Trophoblast cell (in vitro differentiated cells and primary cell): Measurements from ENCODE around the gene WWP2.

Experiments used
- DNase-seq, 2 donors: peaks; one replicate each; pipeline ENCODE4 v3.0.0-alpha.2; 2016
- H2AFZ ChIP-seq: 2 replicates; pipeline ENCODE4 v1.6.1; 2013; ENCODE audit warnings: low read length, moderate library complexity, mild to moderate bottlenecking; ENCODE audit not compliant: insufficient read depth, poor library complexity
- H2AK5ac ChIP-seq: 2 replicates; pipeline ENCODE4 v1.6.1; 2013; ENCODE audit warnings: mild to moderate bottlenecking, low read length
- H2BK120ac ChIP-seq: 2 replicates; pipeline ENCODE4 v1.6.1; 2013; ENCODE audit warnings: low read length, mild to moderate bottlenecking, moderate library complexity; ENCODE audit not compliant: insufficient read depth, poor library complexity
- H2BK12ac ChIP-seq: 2 replicates; pipeline ENCODE4 v1.6.1; 2013; ENCODE audit warnings: mild to moderate bottlenecking, low read length, moderate library complexity
- H2BK5ac ChIP-seq: 2 replicates; pipeline ENCODE4 v1.6.1; 2013; ENCODE audit warnings: low read length, low read depth, moderate library complexity, mild to moderate bottlenecking; ENCODE audit not compliant: poor library complexity
- H3K14ac ChIP-seq: 2 replicates; pipeline ENCODE4 v1.6.1; 2013; ENCODE audit warnings: mild to moderate bottlenecking, low read length
- H3K18ac ChIP-seq: 2 replicates; pipeline ENCODE4 v1.6.1; 2013; ENCODE audit warnings: mild to moderate bottlenecking, low read length
- H3K23ac ChIP-seq: 2 replicates; pipeline ENCODE4 v1.6.1; 2013; ENCODE audit warnings: low read length
- H3K27ac ChIP-seq: 2 replicates; pipeline ENCODE4 v1.5.1; 2013; ENCODE audit warnings: low read depth, mild to moderate bottlenecking, inconsistent platforms, low read length, moderate library complexity
- H3K27me3 ChIP-seq: 2 replicates; pipeline ENCODE4 v1.6.1; 2013; ENCODE audit warnings: inconsistent platforms, mild to moderate bottlenecking, low read length, moderate library complexity; ENCODE audit not compliant: insufficient read depth
- H3K36me3 ChIP-seq, 2 experiments: 1 replicate in 1 of 2; 2 replicates in 1 of 2; pipeline ENCODE4 v1.6.1; 2013; ENCODE audit warnings: low read length in 2 of 2, mild to moderate bottlenecking in 2 of 2, moderate library complexity in 1 of 2; ENCODE audit not compliant: insufficient read depth in 2 of 2, control insufficient read depth in 1 of 2
- H3K4ac ChIP-seq: 2 replicates; pipeline ENCODE4 v1.6.1; 2013; ENCODE audit warnings: low read depth, mild to moderate bottlenecking, low read length, moderate library complexity
- H3K4me1 ChIP-seq, 2 experiments: 1 replicate in 1 of 2; 2 replicates in 1 of 2; pipeline ENCODE4 v1.6.1; 2013; ENCODE audit warnings: low read length in 2 of 2, mild to moderate bottlenecking in 2 of 2, moderate library complexity in 1 of 2; ENCODE audit not compliant: insufficient read depth in 2 of 2, control insufficient read depth in 1 of 2
- H3K4me2 ChIP-seq: 2 replicates; pipeline ENCODE4 v1.6.1; 2013; ENCODE audit warnings: inconsistent platforms, mild to moderate bottlenecking, low read length, moderate library complexity
- H3K4me3 ChIP-seq: 2 replicates; pipeline ENCODE4 v1.5.1; 2013; ENCODE audit warnings: mild to moderate bottlenecking, low read depth, low read length, inconsistent platforms
- H3K79me1 ChIP-seq: one replicate; pipeline ENCODE4 v1.6.1; 2013; ENCODE audit warnings: low read length
- H3K79me2 ChIP-seq: 2 replicates; pipeline ENCODE4 v1.6.1; 2013; ENCODE audit warnings: low read length, mild to moderate bottlenecking; ENCODE audit not compliant: control insufficient read depth, insufficient read depth, poor library complexity
- H3K9ac ChIP-seq: 2 replicates; pipeline ENCODE4 v1.6.1; 2013; ENCODE audit warnings: mild to moderate bottlenecking, low read length
- H3K9me3 ChIP-seq: 2 replicates; pipeline ENCODE4 v1.6.1; 2013; ENCODE audit warnings: low read depth, mild to moderate bottlenecking, control low read depth, inconsistent platforms, low read length; ENCODE audit not compliant: insufficient read depth
- H4K12ac ChIP-seq: 2 replicates; pipeline ENCODE4 v1.6.1; 2013; ENCODE audit warnings: low read depth, mild to moderate bottlenecking, low read length, moderate library complexity
- H4K8ac ChIP-seq: 2 replicates; pipeline ENCODE4 v1.6.1; 2013; ENCODE audit warnings: low read depth, mild to moderate bottlenecking, low read length, moderate library complexity
- H4K91ac ChIP-seq: one replicate; pipeline ENCODE4 v1.6.1; 2013; ENCODE audit warnings: low read depth, mild to moderate bottlenecking, low read length, moderate library complexity
- WGBS: extraction: QIAGEN DNeasy Blood & Tissue Kit; methylation state at CpG from one replicate; pipeline ENCODE4 v1.1.7; 2013; ENCODE audit warnings: missing lambda C conversion rate; ENCODE audit not compliant: insufficient read length, insufficient coverage; ENCODE audit errors: extremely low coverage; 5-methylcytosine and 5-hydroxymethylcytosine counted together

Gene WWP2

GRCh38 chr16:69924777-69925191 is 162.7 kb downstream of the WWP2 start:
- H3K4ac ChIP-seq, result no peak overlapping the region
- H3K4me1 ChIP-seq, result peaks cover 6 to 7% of the 10 kb centered on the region in 2 experiments
- no peak overlapping the region for H4K91ac ChIP-seq
- H3K36me3 ChIP-seq, result peaks cover 2% of the 10 kb centered on the region in 2 experiments
- no peak overlapping the region for H2BK12ac ChIP-seq
- H4K12ac ChIP-seq, result no peak overlapping the region
- H3K23ac ChIP-seq, result no peak overlapping the region
- H3K9me3 ChIP-seq, result no peaks in the 10 kb centered on the region
- H3K27ac ChIP-seq, result no peak overlapping the region
- peak overlapping the region; percentile 73 for H3K14ac ChIP-seq
- peaks cover 2% of the 10 kb centered on the region for H3K79me1 ChIP-seq
- DNase-seq, result no peak
- H2AFZ ChIP-seq, result no peak overlapping the region
- no peak overlapping the region for H3K9ac ChIP-seq
- no peak overlapping the region for H2BK120ac ChIP-seq
- no CpG with 5 or more reads among the region's 19 CpGs for WGBS
- no peaks in the 10 kb centered on the region for H3K27me3 ChIP-seq
- H4K8ac ChIP-seq, result peak overlapping the region; percentile 45
- H3K4me3 ChIP-seq, result no peak overlapping the region
- H3K4me2 ChIP-seq, result peak overlapping the region; percentile 15
- H2BK5ac ChIP-seq, result no peak overlapping the region
- peak overlapping the region; percentile 62 for H3K18ac ChIP-seq
- H2AK5ac ChIP-seq, result no peak overlapping the region
- no peaks in the 10 kb centered on the region for H3K79me2 ChIP-seq

- Histone ChIP-seq H3K23ac (no peak overlapping the region), H4K8ac (no peak overlapping the region), H3K18ac (no peak overlapping the region), H2BK120ac (no peak overlapping the region), H3K79me1 (peaks cover 2% of the 10 kb centered on the region), H3K14ac (peak overlapping the region; percentile 37), H3K4me1 (peaks cover 6 to 7% of the 10 kb centered on the region in 2 experiments), H4K12ac (peak overlapping the region; percentile 39), H3K4me3 (no peak overlapping the region), H3K9me3 (no peaks in the 10 kb centered on the region), H3K4ac (no peak overlapping the region), H3K27ac (no peak overlapping the region), H2BK5ac (no peak overlapping the region), H3K4me2 (no peak overlapping the region), H2BK12ac (peak overlapping the region; percentile 34), H3K36me3 (peaks cover 2% of the 10 kb centered on the region in 2 experiments), H3K9ac (no peak overlapping the region), H3K79me2 (no peaks in the 10 kb centered on the region), H2AK5ac (no peak overlapping the region), H3K27me3 (no peaks in the 10 kb centered on the region), H4K91ac (peak overlapping the region; percentile 40), H2AFZ (no peak overlapping the region)
- no CpG with 5 or more reads among the region's 8 CpGs for WGBS
- DNase-seq, result no peak
These were observed 163.2 kb downstream of the WWP2 start for GRCh38 chr16:69925311-69925710.

GRCh38 chr16:69926241-69926640 is 164.1 kb downstream of the WWP2 start:
- Histone ChIP-seq H3K4me3 (no peak overlapping the region), H2BK5ac (no peak overlapping the region), H3K23ac (no peak overlapping the region), H4K12ac (no peak overlapping the region), H4K8ac (no peak overlapping the region), H3K4me2 (no peak overlapping the region), H3K36me3 (peaks cover 2% of the 10 kb centered on the region in 2 experiments), H3K27ac (no peak overlapping the region), H3K4me1 (peaks cover 6 to 7% of the 10 kb centered on the region in 2 experiments), H3K4ac (no peak overlapping the region), H2BK120ac (no peak overlapping the region), H3K14ac (no peak overlapping the region), H3K18ac (no peak overlapping the region), H2AFZ (no peak overlapping the region), H3K9ac (no peak overlapping the region), H2AK5ac (no peak overlapping the region), H3K9me3 (no peaks in the 10 kb centered on the region), H2BK12ac (no peak overlapping the region), H3K27me3 (no peaks in the 10 kb centered on the region), H3K79me2 (no peaks in the 10 kb centered on the region), H4K91ac (no peak overlapping the region), H3K79me1 (peaks cover 2% of the 10 kb centered on the region)
- WGBS, result no CpG with 5 or more reads among the region's 8 CpGs
- no peak for DNase-seq

- Histone ChIP-seq H4K91ac (no peak overlapping the region), H3K27ac (no peak overlapping the region), H4K12ac (no peak overlapping the region), H3K14ac (no peak overlapping the region), H3K4me3 (no peak overlapping the region), H3K27me3 (no peaks in the 10 kb centered on the region), H3K9me3 (no peaks in the 10 kb centered on the region), H2AFZ (no peak overlapping the region), H4K8ac (no peak overlapping the region), H3K79me2 (no peaks in the 10 kb centered on the region), H3K4me2 (no peak overlapping the region), H3K18ac (no peak overlapping the region), H3K36me3 (peaks cover 8 to 10% of the 10 kb centered on the region in 2 experiments), H3K9ac (no peak overlapping the region), H3K4ac (no peak overlapping the region), H2AK5ac (no peak overlapping the region), H3K23ac (no peak overlapping the region), H3K4me1 (peaks cover 6 to 7% of the 10 kb centered on the region in 2 experiments), H2BK5ac (no peak overlapping the region), H2BK12ac (no peak overlapping the region), H2BK120ac (no peak overlapping the region), H3K79me1 (peaks cover 2% of the 10 kb centered on the region)
- no CpG with 5 or more reads among the region's 17 CpGs for WGBS
- DNase-seq, result no peak
These were observed 165.1 kb downstream of the WWP2 start for GRCh38 chr16:69927056-69927757.
